Amniotic stem cell (primary cell): ENCODE measurements around the gene VAC14.

Experiments
- DNase-seq: peaks from one replicate; lab custom pipeline; 2025; lab: John Stamatoyannopoulos, UW

The VAC14 gene

DNA sequence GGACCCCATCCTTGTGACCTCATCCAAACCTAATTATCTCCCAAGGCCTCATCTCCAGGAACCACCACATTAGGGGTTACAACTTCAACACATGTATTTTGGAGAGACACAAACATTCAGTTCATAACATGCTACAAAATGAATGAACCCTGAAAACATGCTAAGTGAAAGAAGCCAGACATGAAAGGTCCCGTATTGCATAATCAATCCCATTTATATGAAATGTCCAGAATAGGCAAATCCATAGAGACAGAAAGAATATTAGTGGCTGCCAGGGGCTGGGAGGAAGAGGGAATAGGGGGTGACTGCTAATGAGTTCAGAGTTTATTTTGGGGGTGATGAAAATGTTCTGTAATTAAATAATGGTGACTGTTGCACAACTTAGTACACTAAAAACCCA lies 158.3 kb downstream of the VAC14 start:
- DNase-seq: no peak

DNA sequence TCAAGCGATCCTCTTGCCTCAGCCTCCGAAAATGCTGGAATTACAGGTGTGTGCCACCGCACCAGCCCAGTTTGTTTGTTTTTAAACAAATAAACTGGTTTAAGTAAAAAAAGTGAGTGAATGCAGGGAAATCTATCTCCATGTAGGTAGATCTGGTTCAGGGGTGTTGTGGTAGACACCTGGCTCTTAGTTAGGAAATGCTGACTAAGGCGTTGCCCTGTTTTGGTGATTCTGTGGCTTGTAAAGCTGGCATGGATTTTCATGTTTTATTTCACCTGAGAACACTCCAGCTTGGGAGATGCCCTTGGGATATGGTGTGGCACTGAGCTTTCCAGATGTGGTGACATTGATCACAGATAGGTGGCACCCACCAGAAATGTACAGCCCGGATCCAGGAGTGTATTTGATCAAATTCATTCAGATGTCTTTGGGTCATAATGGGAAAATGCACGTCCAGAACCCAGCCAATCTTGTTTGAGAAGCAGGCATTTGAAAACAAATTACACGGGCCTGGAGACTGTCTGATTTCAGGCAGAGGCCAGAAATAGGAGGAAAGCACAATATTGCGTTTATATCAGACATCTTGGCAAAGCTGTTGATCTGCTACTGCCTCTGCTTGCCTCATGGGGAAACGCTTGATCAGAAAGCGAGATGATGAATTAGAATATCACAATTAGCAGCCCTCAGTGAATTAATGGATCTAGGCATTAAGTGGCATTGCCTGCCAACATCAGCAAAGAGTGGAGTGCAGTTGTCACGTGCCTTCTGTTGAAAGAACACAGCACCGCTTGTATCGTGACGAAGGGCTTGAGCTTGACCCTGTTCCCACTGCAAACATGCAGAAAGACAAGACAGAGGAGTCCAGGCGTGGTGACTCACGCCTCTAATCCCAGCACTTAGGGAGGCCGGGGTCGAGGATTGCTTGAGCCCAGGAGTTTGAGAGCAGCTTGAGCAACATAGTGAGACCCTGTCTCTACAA lies 161.9 kb downstream of the VAC14 start:
- no peak for DNase-seq
